HFFc6 (cell line): ENCODE data around the gene C3orf70. TPM values are rescaled to one million over a fixed set of nuclear protein-coding genes. Genes with fewer than 3 reads are reported as not detected.

Source experiments
- DNase-seq: peaks from one replicate; pipeline ENCODE4 v3.0.0-alpha.2; 2018
- H3K27ac Mint-ChIP-seq: 2 replicates; pipeline ENCODE4 v1.8.0; 2020; ENCODE audit warnings: mild to moderate bottlenecking, mixed read lengths
- H3K27me3 Mint-ChIP-seq: 2 replicates; pipeline ENCODE4 v1.8.0; 2021; ENCODE audit warnings: mild to moderate bottlenecking, moderate library complexity, mixed read lengths; ENCODE audit not compliant: insufficient read depth
- H3K36me3 Mint-ChIP-seq: 2 replicates; pipeline ENCODE4 v1.8.0; 2021; ENCODE audit warnings: low read depth, mixed read lengths
- H3K4me1 Mint-ChIP-seq: 2 replicates; pipeline ENCODE4 v1.8.0; 2020; ENCODE audit warnings: low read depth, mixed read lengths
- H3K4me3 Mint-ChIP-seq: 2 replicates; pipeline ENCODE4 v1.8.0; 2020; ENCODE audit warnings: mild to moderate bottlenecking, moderate library complexity, mixed read lengths
- H3K9me3 Mint-ChIP-seq: 2 replicates; pipeline ENCODE4 v1.8.0; 2020; ENCODE audit warnings: mild to moderate bottlenecking, mixed read lengths
- CTCF ChIP-seq: fragments of 200-600 bp; sonication (generic); IDR thresholded peaks from 2 replicates; pipeline ENCODE4 v1.5.0; 2021; ENCODE audit warnings: antibody characterized with exemption, mild to moderate bottlenecking
- total RNA-seq, 6 experiments: library from RNA; stranded (reverse); fragmentation: NEBNext Ultra II Directional; extraction: Animal tissue kit (Norgen Biotek cat#: 25700); gene quantifications; 2 replicates in 1 of 6; 3 replicates in 5 of 6; pipeline ENCODE4 v1.2.3, GENCODE V29; 2021

Gene C3orf70
- total RNA-seq, 6 experiments from 2014 or later, result 0.02 to 0.14 (median 0.09) TPM

- Mint-ChIP-seq H3K27ac (no peak overlapping the region), H3K27me3 (no peaks in the 10 kb centered on the region; the same call in none of the 2 replicates), H3K9me3 (no peaks in the 10 kb centered on the region; the same call in 1 of the 2 replicates), H3K4me1 (no peaks in the 10 kb centered on the region), H3K36me3 (peaks cover 30% of the 10 kb centered on the region), H3K4me3 (no peak overlapping the region)
- no peak for TF ChIP-seq CTCF
- no peak for DNase-seq
These were observed 115.1 kb downstream of the C3orf70 start for GRCh38 chr3:185037801-185038200.

- no peak for TF ChIP-seq CTCF
- H3K9me3 Mint-ChIP-seq, result no peaks in the 10 kb centered on the region; the same call in 1 of the 2 replicates
- H3K36me3 Mint-ChIP-seq, result peaks cover 21% of the 10 kb centered on the region
- no peaks in the 10 kb centered on the region; the same call in none of the 2 replicates for H3K27me3 Mint-ChIP-seq
- H3K27ac Mint-ChIP-seq, result no peak overlapping the region
- no peak for DNase-seq
- no peaks in the 10 kb centered on the region for H3K4me1 Mint-ChIP-seq
- no peak overlapping the region for H3K4me3 Mint-ChIP-seq
These were observed 121.9 kb downstream of the C3orf70 start for GRCh38 chr3:185030951-185031350.

- no peak overlapping the region for H3K4me3 Mint-ChIP-seq
- H3K27ac Mint-ChIP-seq, result no peak overlapping the region
- TF ChIP-seq CTCF, result no peak
- H3K9me3 Mint-ChIP-seq, result no peaks in the 10 kb centered on the region
- H3K4me1 Mint-ChIP-seq, result no peaks in the 10 kb centered on the region
- no peaks in the 10 kb centered on the region; the same call in none of the 2 replicates for H3K27me3 Mint-ChIP-seq
- DNase-seq, result no peak
- peaks cover 15% of the 10 kb centered on the region for H3K36me3 Mint-ChIP-seq
These were observed 122.5 kb downstream of the C3orf70 start for GRCh38 chr3:185030399-185030798.

GRCh38 chr3:185029086-185029485 lies 123.8 kb downstream of the C3orf70 start:
- H3K9me3 Mint-ChIP-seq, result no peaks in the 10 kb centered on the region
- DNase-seq, result no peak
- 0 out of 2 replicates have a peak, but pooled peaks cover 6% of the 10 kb centered on the region for H3K4me1 Mint-ChIP-seq
- peaks cover 7% of the 10 kb centered on the region for H3K36me3 Mint-ChIP-seq
- no peak overlapping the region for H3K4me3 Mint-ChIP-seq
- no peak overlapping the region for H3K27ac Mint-ChIP-seq
- no peak for TF ChIP-seq CTCF
- no peaks in the 10 kb centered on the region; the same call in 1 of the 2 replicates for H3K27me3 Mint-ChIP-seq

GRCh38 chr3:185028121-185028520 lies 124.7 kb downstream of the C3orf70 start:
- Mint-ChIP-seq H3K27me3 (no peaks in the 10 kb centered on the region; the same call in 1 of the 2 replicates), H3K4me3 (no peak overlapping the region), H3K4me1 (0 out of 2 replicates have a peak, but pooled peaks cover 6% of the 10 kb centered on the region), H3K36me3 (peaks cover 7% of the 10 kb centered on the region), H3K27ac (no peak overlapping the region), H3K9me3 (no peaks in the 10 kb centered on the region)
- TF ChIP-seq CTCF, result no peak
- no peak for DNase-seq

Other genes with a start within 250 kb of the C3orf70 start
- 1 to 10 TPM; 4.2 to 7.4 (median 6.4) TPM for gene EHHADH, start 101.0 kb upstream of the C3orf70 start, total RNA-seq
- 10 to 100 TPM; 20.9 to 28.4 (median 25.1) TPM for gene MAP3K13, start 210.1 kb upstream of the C3orf70 start, total RNA-seq